Gastrocnemius medialis (tissue), 4 donors: ENCODE data around the gene USP15.

Source experiments
- CTCF ChIP-seq, 5 experiments: fragments of 450-650 bp in 3 of 5; fragments of 200-600 bp in 2 of 5; sonication (generic) in 2 of 5; IDR thresholded peaks in 4 of 5; conservative IDR thresholded peaks in 1 of 5; 1 replicate in 4 of 5; 2 replicates in 1 of 5; pipeline ENCODE4 v1.5.1; 2016 to 2019; ENCODE audit warnings: antibody characterized with exemption in 5 of 5, mild to moderate bottlenecking in 3 of 5, moderate library complexity in 3 of 5
- POLR2A ChIP-seq, 2 donors: fragments of 450-650 bp; IDR thresholded peaks; one replicate each; pipeline ENCODE4 v1.6.1; 2017; ENCODE audit warnings: antibody characterized with exemption in 2 of 2, mild to moderate bottlenecking in 2 of 2, moderate library complexity in 2 of 2

DNA sequence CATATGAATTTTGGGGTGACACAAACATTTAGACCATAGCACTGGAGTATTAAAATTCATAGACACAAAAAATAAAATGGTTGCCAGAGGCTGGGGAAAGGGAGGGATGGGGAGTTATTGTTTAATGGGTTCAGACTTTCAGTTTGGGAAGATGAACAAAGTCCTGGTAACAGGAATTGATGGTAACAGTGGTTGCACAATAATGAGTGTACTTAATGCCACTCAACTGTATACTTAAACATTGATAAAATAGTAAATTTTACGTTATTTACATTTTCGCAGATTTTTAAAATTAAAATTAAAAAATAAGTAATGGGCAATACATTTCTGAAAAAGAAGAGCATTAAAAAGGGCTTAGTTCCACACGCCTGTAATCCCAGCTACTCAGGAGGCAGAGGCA lies 35.6 kb upstream of the USP15 start:
- TF ChIP-seq CTCF (IDR thresholded peaks at IDR 0.05 in 4 of 5, conservative IDR thresholded peaks at IDR 0.05 in 1 of 5) (no peak), POLR2A (IDR thresholded peaks at IDR 0.05) (no peak)
